CD4-positive, CD25-positive, alpha-beta regulatory T cell (primary cell): ENCODE data around the gene ABCA13. TPM values are rescaled to one million over a fixed set of nuclear protein-coding genes. Genes with fewer than 3 reads are reported as not detected.

Experiments
- ATAC-seq, 2 donors: fragments of 150-1000 bp; cut with Tn5 transposase; one replicate each; pipeline ENCODE4 v1.10.0; 2021; ENCODE audit warnings: low read depth in 2 of 2, moderate number of reproducible peaks in 2 of 2, moderate library complexity in 1 of 2
- DNase-seq, 3 donors: peaks; one replicate each; pipeline versions ENCODE4 v3.0.0 to v3.0.0-alpha.2; 2012 to 2022; ENCODE audit warnings: mixed read lengths in 1 of 3
- H3K27ac ChIP-seq: one replicate; pipeline ENCODE4 v1.7.0; 2013; ENCODE audit warnings: mild to moderate bottlenecking, low read length; ENCODE audit not compliant: insufficient read depth, poor library complexity, severe bottlenecking
- H3K27me3 ChIP-seq: one replicate; pipeline ENCODE4 v1.7.0; 2013; ENCODE audit warnings: low read length; ENCODE audit not compliant: control insufficient read depth, insufficient read depth
- H3K36me3 ChIP-seq: one replicate; pipeline ENCODE4 v1.7.0; 2013; ENCODE audit warnings: mild to moderate bottlenecking, low read length, moderate library complexity; ENCODE audit not compliant: control insufficient read depth, insufficient read depth
- H3K4me1 ChIP-seq: 2 replicates; pipeline ENCODE4 v1.7.0; 2013; ENCODE audit warnings: mild to moderate bottlenecking, low read length; ENCODE audit not compliant: insufficient read depth, control insufficient read depth, poor library complexity, severe bottlenecking
- H3K4me3 ChIP-seq: one replicate; pipeline ENCODE4 v1.7.0; 2013; ENCODE audit warnings: low read depth, mild to moderate bottlenecking, low read length, moderate library complexity
- H3K9me3 ChIP-seq, 2 experiments: 1 replicate in 1 of 2; 2 replicates in 1 of 2; pipeline ENCODE4 v1.7.0; 2013; ENCODE audit warnings: low read length in 2 of 2, mild to moderate bottlenecking in 1 of 2, moderate library complexity in 1 of 2; ENCODE audit not compliant: control insufficient read depth in 2 of 2
- H3K27ac Mint-ChIP-seq, 3 donors: one replicate each; pipeline ENCODE4 v1.8.0; 2020 to 2022; ENCODE audit warnings: mild to moderate bottlenecking in 3 of 3, mixed read lengths in 3 of 3, moderate library complexity in 2 of 3
- H3K27me3 Mint-ChIP-seq: one replicate; pipeline ENCODE4 v1.8.0; 2022; ENCODE audit warnings: mild to moderate bottlenecking, mixed read lengths
- H3K36me3 Mint-ChIP-seq: one replicate; pipeline ENCODE4 v1.8.0; 2020; ENCODE audit warnings: mixed read lengths
- H3K4me1 Mint-ChIP-seq, 4 donors: one replicate each; pipeline ENCODE4 v1.8.0; 2020 to 2022; ENCODE audit warnings: mixed read lengths in 4 of 4, mild to moderate bottlenecking in 1 of 4
- H3K4me3 Mint-ChIP-seq, 4 donors: one replicate each; pipeline ENCODE4 v1.8.0; 2020 to 2022; ENCODE audit warnings: mild to moderate bottlenecking in 4 of 4, mixed read lengths in 4 of 4, moderate library complexity in 3 of 4
- H3K9me3 Mint-ChIP-seq, 7 donors: one replicate each; pipeline ENCODE4 v1.8.0; 2020 to 2022; ENCODE audit warnings: mixed read lengths in 7 of 7, mild to moderate bottlenecking in 3 of 7, moderate library complexity in 2 of 7
- polyA plus RNA-seq, 4 donors: library from polyadenylated mRNA; unstranded; fragments of 300-500 nt; fragmentation: Illumina TruSeq; gene quantifications; one replicate each; pipeline ENCODE4 v1.2.3, GENCODE V29; 2021
- total RNA-seq: library from RNA; stranded (reverse); gene quantifications from one replicate; pipeline ENCODE4 v1.2.3, GENCODE V29; 2022

The ABCA13 gene
- total and polyA plus RNA-seq, 5 donors from 2014 or later: 1.1 TPM; not detected in 4

GRCh38 chr7:48610705-48611104 lies 439.4 kb downstream of the ABCA13 start:
- H3K27me3 ChIP-seq: no peaks in the 10 kb centered on the region
- no peak overlapping the region for H3K4me3 ChIP-seq
- H3K27ac Mint-ChIP-seq: no peak overlapping the region
- H3K4me1 Mint-ChIP-seq: no peaks in the 10 kb centered on the region
- peaks cover 0 to 12% (median 5%) of the 10 kb centered on the region in 7 donors for H3K9me3 Mint-ChIP-seq
- H3K4me1 ChIP-seq: no peaks in the 10 kb centered on the region
- no peak overlapping the region for H3K27ac ChIP-seq
- DNase-seq (no peak), ATAC-seq (no peak)
- H3K4me3 Mint-ChIP-seq: no peak overlapping the region
- no peaks in the 10 kb centered on the region for H3K9me3 ChIP-seq
- no peaks in the 10 kb centered on the region for H3K36me3 ChIP-seq
- H3K36me3 Mint-ChIP-seq: no peaks in the 10 kb centered on the region
- H3K27me3 Mint-ChIP-seq: no peaks in the 10 kb centered on the region

GRCh38 chr7:48611993-48612392 lies 440.7 kb downstream of the ABCA13 start:
- H3K27ac Mint-ChIP-seq: no peak overlapping the region
- Histone ChIP-seq H3K27ac (no peak overlapping the region), H3K27me3 (no peaks in the 10 kb centered on the region), H3K4me3 (no peak overlapping the region), H3K4me1 (no peaks in the 10 kb centered on the region), H3K36me3 (no peaks in the 10 kb centered on the region), H3K9me3 (no peaks in the 10 kb centered on the region)
- ATAC-seq: no peak
- no peaks in the 10 kb centered on the region for H3K4me1 Mint-ChIP-seq
- no peak overlapping the region for H3K4me3 Mint-ChIP-seq
- peaks cover 0 to 9% (median 5%) of the 10 kb centered on the region in 7 donors for H3K9me3 Mint-ChIP-seq
- no peaks in the 10 kb centered on the region for H3K36me3 Mint-ChIP-seq
- H3K27me3 Mint-ChIP-seq: no peaks in the 10 kb centered on the region
- no peak for DNase-seq

GRCh38 chr7:48617508-48617907 lies 446.2 kb downstream of the ABCA13 start:
- no peaks in the 10 kb centered on the region for H3K36me3 Mint-ChIP-seq
- no peaks in the 10 kb centered on the region for H3K27me3 Mint-ChIP-seq
- no peaks in the 10 kb centered on the region for H3K27me3 ChIP-seq
- H3K4me3 Mint-ChIP-seq: no peak overlapping the region
- H3K4me3 ChIP-seq: no peak overlapping the region
- no peak overlapping the region for H3K27ac ChIP-seq
- ATAC-seq (no peak), DNase-seq (no peak)
- H3K4me1 Mint-ChIP-seq: no peaks in the 10 kb centered on the region
- H3K9me3 Mint-ChIP-seq: peaks cover 0 to 5% (median 0%) of the 10 kb centered on the region in 7 donors
- H3K27ac Mint-ChIP-seq: peak overlapping the region in 1 of 3 donors; percentile 40
- no peaks in the 10 kb centered on the region for H3K9me3 ChIP-seq
- no peaks in the 10 kb centered on the region for H3K36me3 ChIP-seq
- no peaks in the 10 kb centered on the region for H3K4me1 ChIP-seq

- no peaks in the 10 kb centered on the region for H3K27me3 Mint-ChIP-seq
- no peaks in the 10 kb centered on the region for H3K36me3 Mint-ChIP-seq
- no peak overlapping the region for H3K4me3 Mint-ChIP-seq
- H3K4me1 Mint-ChIP-seq: no peaks in the 10 kb centered on the region
- Histone ChIP-seq H3K36me3 (no peaks in the 10 kb centered on the region), H3K9me3 (no peaks in the 10 kb centered on the region), H3K27me3 (no peaks in the 10 kb centered on the region), H3K27ac (no peak overlapping the region), H3K4me1 (no peaks in the 10 kb centered on the region), H3K4me3 (no peak overlapping the region)
- ATAC-seq (no peak), DNase-seq (no peak)
- peaks cover 0 to 5% (median 0%) of the 10 kb centered on the region in 7 donors for H3K9me3 Mint-ChIP-seq
- H3K27ac Mint-ChIP-seq: no peak overlapping the region
These were observed 446.7 kb downstream of the ABCA13 start for GRCh38 chr7:48617993-48618392.

- no peak overlapping the region for H3K27ac Mint-ChIP-seq
These were observed 449.8 kb downstream of the ABCA13 start for GRCh38 chr7:48621076-48621475.

GRCh38 chr7:48627164-48627563 lies 455.9 kb downstream of the ABCA13 start:
- H3K4me1 Mint-ChIP-seq: peaks cover 0 to 5% (median 0%) of the 10 kb centered on the region in 4 donors
- H3K9me3 Mint-ChIP-seq: peaks cover 0 to 4% (median 0%) of the 10 kb centered on the region in 7 donors

More at GRCh38 chr7:48621076-48621475, 449.8 kb downstream of the ABCA13 start:
- Histone ChIP-seq H3K27me3 (no peaks in the 10 kb centered on the region), H3K4me1 (no peaks in the 10 kb centered on the region), H3K27ac (no peak overlapping the region), H3K36me3 (no peaks in the 10 kb centered on the region), H3K9me3 (no peaks in the 10 kb centered on the region), H3K4me3 (no peak overlapping the region)
- no peak overlapping the region for H3K4me3 Mint-ChIP-seq
- peaks cover 0 to 5% (median 0%) of the 10 kb centered on the region in 7 donors for H3K9me3 Mint-ChIP-seq
- no peak for ATAC-seq
- H3K4me1 Mint-ChIP-seq: peaks cover 0 to 2% (median 0%) of the 10 kb centered on the region in 4 donors
- DNase-seq: no peak
- H3K36me3 Mint-ChIP-seq: no peaks in the 10 kb centered on the region
- no peaks in the 10 kb centered on the region for H3K27me3 Mint-ChIP-seq

GRCh38 chr7:48628793-48629349 lies 457.6 kb downstream of the ABCA13 start:
- DNase-seq (no peak), ATAC-seq (no peak)
- H3K27me3 ChIP-seq: no peaks in the 10 kb centered on the region
- Mint-ChIP-seq H3K27ac (no peak overlapping the region), H3K4me3 (no peak overlapping the region), H3K36me3 (no peaks in the 10 kb centered on the region), H3K27me3 (no peaks in the 10 kb centered on the region), H3K9me3 (peaks cover 0 to 3% (median 0%) of the 10 kb centered on the region in 7 donors), H3K4me1 (peaks cover 0 to 5% (median 0%) of the 10 kb centered on the region in 4 donors)
- H3K27ac ChIP-seq: no peak overlapping the region
- H3K4me3 ChIP-seq: no peak overlapping the region
- H3K36me3 ChIP-seq: no peaks in the 10 kb centered on the region
- H3K9me3 ChIP-seq: no peaks in the 10 kb centered on the region
- H3K4me1 ChIP-seq: no peaks in the 10 kb centered on the region

More at GRCh38 chr7:48627164-48627563, 455.9 kb downstream of the ABCA13 start:
- Histone ChIP-seq H3K27me3 (no peaks in the 10 kb centered on the region), H3K36me3 (no peaks in the 10 kb centered on the region), H3K9me3 (no peaks in the 10 kb centered on the region), H3K4me1 (no peaks in the 10 kb centered on the region), H3K27ac (no peak overlapping the region), H3K4me3 (no peak overlapping the region)
- H3K4me3 Mint-ChIP-seq: no peak overlapping the region
- no peaks in the 10 kb centered on the region for H3K27me3 Mint-ChIP-seq
- DNase-seq (no peak), ATAC-seq (no peak)
- H3K27ac Mint-ChIP-seq: no peak overlapping the region
- H3K36me3 Mint-ChIP-seq: no peaks in the 10 kb centered on the region

GRCh38 chr7:48634116-48634632 lies 462.9 kb downstream of the ABCA13 start:
- Histone ChIP-seq H3K27ac (no peak overlapping the region), H3K36me3 (no peaks in the 10 kb centered on the region), H3K9me3 (no peaks in the 10 kb centered on the region), H3K27me3 (no peaks in the 10 kb centered on the region), H3K4me1 (no peaks in the 10 kb centered on the region), H3K4me3 (no peak overlapping the region)
- H3K4me3 Mint-ChIP-seq: no peak overlapping the region
- no peak for DNase-seq
- no peak overlapping the region for H3K27ac Mint-ChIP-seq
- no peaks in the 10 kb centered on the region for H3K4me1 Mint-ChIP-seq
- H3K27me3 Mint-ChIP-seq: no peaks in the 10 kb centered on the region
- H3K9me3 Mint-ChIP-seq: peaks cover 0 to 3% (median 0%) of the 10 kb centered on the region in 7 donors
- ATAC-seq: no peak
- no peaks in the 10 kb centered on the region for H3K36me3 Mint-ChIP-seq
